Skeletal muscle cell (primary cell): ENCODE data around the gene RIN3.
"Not testable (repeated sequence)": the region's sequence is repeated elsewhere in the genome, so short reads cannot be mapped to it uniquely, and the experiment has no call there.

ENCODE experiments used
- DNase-seq: peaks from one replicate; pipeline ENCODE4 v3.0.0-alpha.2; 2010; ENCODE audit warnings: low read depth
- H3K4me3 ChIP-seq: 2 replicates; pipeline ENCODE4 v1.5.1; 2011; ENCODE audit warnings: low read depth, mild to moderate bottlenecking, control low read depth, low read length, moderate library complexity

RIN3 gene

DNA sequence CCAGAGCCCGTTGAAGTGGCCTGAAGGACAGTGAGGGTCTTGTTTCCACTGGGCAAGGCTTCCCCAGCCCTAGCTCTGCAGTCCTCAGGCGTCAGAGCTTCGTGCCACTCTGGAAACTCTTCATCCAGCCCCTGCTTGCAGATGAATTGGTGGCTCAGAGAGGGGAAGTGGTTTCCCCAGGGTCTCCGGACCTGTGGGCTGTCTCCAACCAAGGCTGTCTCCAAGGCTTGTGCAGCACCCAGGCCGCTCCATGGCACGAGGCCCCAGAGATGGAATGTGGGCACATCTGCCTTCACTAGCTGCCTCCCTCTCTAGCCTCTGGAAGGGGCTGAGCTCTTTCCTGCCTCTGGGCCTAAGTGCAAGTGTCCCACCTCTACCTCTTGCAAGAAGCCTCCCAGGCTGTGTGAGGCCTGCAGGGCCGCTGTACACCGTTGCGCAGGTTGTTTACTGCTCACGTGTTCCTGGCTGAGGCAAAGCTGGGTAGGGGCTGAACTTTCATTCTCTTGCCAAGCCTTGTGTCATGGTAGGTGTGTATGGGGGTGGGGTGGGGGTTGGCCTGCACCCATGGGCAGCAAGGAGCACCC is 11.1 kb downstream of the RIN3 start:
- DNase-seq: no peak
- no peak overlapping the region for H3K4me3 ChIP-seq

DNA sequence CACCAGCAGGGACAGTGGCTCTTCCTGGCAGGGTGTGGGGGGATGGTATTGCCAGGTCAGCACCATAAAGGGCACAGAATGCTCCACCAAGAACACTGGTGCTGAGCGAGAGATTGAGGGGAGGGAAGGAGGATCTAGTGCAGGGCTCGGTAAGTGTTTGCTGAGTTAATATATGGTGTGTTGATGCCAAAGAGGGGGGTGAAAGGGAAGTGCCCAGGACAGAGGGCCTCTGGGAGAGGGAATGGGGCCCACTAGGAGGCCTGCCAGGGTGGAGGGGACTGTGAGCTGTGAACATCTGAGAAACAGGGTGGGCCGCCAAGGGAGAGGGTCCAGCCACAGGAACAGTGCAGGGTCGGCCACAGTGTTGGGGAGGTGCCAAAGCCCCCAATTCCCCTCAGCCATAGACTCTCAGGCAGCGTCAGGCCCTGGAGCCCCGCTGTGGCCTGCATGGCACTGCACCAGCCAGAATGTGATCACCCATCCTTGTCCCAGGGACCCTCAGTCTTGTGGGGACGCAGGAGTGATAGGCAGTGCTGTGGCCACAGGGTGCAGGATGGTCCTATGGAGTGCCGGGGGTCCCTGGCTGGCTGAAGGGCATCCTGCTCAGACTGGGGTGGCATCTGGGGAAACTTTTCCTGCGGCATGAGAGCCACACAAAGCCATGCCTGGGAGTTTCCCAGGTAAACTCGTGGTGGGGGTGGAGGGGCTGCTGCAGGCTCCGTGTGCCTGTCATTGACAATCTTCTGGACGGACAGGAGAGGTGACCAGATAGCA is 11.9 kb downstream of the RIN3 start:
- H3K4me3 ChIP-seq: no peak overlapping the region
- no peak for DNase-seq

DNA sequence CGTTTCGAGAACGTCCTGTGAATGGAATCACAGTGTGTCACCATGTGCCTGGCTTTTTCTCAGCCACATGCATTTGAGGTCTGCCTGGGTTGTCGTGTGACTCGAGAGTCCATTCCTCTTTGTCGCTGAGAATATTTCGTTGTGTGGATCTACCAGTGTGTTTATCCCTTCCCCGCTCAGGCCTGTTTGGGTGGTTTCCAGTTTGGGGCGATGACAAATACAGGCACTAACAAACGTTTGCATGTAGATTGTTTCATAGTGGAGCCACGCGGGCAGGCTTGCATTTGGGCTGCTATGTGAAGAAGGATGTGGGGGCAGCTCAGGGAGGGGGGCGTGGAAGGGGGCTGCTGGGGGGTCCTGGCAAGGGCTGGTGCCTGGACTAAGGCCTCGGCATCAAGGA is 14.1 kb downstream of the RIN3 start:
- no peak overlapping the region for H3K4me3 ChIP-seq
- no peak for DNase-seq

DNA sequence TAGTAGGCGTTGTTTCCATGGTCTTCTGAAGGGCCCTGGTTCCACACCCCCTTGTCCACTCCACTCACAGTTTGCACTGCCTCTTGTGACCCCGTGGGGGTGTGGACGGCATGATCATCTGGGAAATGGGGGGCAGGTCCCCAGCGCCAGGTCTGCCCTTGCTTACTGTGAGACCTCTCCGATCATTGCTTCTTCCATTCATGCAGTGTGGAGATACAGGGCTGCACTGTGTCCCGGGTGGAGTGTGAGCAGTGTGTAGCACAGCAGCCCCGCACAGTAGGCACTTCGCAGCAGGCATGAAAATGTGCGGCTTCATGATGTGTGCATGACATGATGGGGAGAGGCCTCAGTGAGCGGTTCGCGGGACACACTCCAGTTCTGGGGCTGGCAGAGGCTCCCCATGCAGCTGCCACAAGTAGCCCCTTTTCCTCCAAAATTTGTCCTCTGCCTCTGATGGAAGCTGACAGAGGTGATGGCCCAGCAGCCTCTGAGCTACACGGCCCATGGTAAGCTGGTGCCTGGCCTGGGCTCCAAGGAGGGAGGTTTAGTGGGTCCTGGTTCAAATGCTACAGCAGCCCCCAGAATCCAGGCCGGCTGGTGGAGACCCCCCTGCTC is 15.0 kb downstream of the RIN3 start:
- DNase-seq: no peak
- H3K4me3 ChIP-seq: no peak overlapping the region

DNA sequence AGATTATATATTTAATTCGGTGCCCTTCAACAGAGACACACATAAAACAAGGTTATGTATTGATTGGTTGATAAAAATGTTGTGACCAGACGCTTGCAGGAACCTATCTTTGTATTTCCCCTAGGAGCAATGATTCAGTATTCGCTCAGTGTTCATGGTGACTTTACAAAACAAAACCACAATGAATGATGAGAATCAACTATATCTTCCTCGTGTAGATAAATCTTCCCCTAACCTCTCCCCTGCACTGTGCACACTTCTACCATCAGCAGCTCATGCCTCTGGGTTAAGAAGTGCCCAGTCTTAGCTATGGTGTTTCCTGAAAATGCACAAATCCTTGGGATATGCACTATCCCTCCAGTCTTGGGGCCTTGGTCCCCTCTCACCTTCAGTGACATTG is 16.3 kb downstream of the RIN3 start:
- no peak for DNase-seq
- no peak overlapping the region for H3K4me3 ChIP-seq

DNA sequence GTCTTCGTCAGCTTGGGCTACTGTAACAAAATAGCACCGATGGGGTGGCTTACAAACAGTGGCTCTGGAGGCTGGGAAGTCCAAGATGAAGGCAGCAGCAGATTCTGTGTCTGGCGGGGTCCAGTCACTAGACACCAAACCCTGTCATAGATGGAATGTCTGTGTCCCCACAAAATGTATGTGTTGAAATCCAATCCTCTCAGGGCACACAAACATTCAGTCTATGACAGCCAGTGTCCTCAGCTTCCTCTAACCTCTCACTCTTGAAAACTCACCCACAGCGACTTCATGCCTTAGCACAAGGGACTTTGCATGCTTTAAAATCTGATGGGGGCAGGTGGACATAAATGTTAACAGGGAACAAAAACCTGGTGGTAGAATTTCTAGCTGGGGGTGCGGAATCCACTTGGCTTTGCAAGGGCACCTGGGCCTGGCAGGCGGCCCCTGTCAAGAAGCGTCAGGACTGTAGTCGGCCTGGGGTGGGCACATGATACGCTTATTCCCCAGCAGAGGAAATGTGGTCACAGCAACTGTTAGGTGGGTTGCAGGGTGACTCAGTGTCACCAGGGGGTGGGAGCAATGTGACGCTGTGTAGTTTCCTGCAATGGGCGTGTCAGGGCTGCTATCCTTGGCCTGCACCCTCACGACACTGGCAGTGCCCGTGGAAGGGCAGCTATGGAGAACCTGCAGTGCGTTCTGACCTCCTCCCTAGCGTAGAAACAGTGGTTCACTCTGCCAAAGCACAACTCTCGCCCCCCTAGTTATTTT is 17.7 kb downstream of the RIN3 start:
- no peak overlapping the region for H3K4me3 ChIP-seq
- no peak for DNase-seq

DNA sequence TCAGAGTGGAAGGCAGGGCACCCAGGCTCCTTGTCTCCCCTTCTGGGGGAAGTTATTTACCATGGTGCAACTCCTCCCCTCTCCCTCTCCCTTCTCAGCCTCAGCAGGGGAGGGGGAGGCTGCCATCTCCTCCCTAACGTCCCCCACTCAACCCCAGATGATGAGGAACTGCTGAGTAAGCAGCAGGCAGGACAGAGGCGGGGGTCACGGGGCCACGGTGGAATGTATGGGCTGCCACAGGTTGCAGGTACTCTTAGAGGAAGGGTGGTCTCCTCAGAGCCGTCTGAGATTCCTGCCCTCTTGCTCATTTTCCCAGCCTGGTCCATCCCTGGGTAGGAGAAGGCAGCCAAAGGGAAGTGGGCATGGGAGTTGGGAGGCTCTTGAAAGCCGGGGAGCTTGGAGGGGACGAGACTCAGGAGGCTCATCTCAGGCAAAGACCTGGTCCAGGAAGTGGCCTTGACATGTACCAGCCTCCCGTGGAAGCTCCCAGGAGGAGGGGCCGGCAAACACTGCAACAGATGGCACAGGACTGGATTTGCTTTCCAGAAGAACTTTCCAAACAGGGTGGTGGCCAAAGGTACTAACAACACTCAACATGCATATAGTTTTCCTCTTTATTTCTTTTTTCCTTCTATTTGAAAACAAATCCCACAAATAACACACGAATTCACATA is 19.0 kb downstream of the RIN3 start:
- DNase-seq: no peak
- H3K4me3 ChIP-seq: no peak overlapping the region

DNA sequence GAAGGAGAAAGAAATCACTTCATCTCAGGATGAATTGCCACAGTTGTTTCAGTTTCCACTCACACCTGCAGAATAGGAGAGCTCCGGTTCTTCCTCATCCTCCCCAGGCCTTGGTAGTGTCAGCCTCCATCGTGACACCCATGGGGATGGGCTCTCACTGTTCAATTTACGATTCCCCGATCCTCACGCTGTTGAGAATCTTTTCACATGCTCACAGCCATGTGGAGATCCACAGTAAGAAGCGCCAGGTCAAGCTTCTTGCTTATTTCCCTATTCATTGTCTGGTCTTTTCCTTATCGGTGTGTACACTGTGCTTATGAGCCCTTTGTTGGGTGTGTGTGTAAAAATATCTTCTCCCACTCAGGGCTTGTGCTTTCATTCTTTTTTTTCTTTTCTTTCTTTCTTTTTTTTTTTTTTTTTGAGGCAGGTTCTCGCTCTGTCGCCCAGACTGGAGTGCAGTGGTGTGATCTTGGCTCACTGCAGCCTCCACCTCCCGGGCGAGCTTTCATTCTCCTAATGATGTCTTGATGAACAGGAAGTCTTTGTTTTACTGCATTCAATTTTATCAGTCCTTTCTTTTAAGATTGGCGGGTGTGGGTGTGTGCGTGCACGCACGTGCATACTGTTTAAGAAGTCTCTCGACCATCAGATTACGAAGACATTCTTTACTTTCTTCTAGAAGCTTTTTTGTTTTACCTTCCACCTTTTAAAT is 21.5 kb downstream of the RIN3 start:
- H3K4me3 ChIP-seq: no peak overlapping the region
- DNase-seq: no peak

DNA sequence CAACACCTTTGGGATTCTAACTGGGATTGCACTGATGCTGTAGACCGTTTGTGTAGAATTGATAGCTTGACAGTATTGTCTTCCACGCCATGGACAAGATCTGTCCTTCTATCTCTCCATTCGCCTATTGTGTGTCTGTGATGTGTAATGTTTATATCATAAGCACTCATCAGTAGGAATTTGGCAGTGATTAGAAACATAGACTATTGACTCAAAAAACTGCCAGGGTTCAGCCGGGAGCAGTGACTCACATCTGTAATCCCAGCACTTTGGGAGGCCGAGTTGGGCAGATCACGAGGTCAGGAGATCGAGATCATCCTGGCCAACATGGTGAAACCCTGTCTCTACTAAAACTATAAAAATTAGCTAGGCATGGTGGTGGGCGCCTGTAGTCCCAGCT is 22.6 kb downstream of the RIN3 start:
- H3K4me3 ChIP-seq: not testable (repeated sequence)
- DNase-seq: peak; percentile 58

DNA sequence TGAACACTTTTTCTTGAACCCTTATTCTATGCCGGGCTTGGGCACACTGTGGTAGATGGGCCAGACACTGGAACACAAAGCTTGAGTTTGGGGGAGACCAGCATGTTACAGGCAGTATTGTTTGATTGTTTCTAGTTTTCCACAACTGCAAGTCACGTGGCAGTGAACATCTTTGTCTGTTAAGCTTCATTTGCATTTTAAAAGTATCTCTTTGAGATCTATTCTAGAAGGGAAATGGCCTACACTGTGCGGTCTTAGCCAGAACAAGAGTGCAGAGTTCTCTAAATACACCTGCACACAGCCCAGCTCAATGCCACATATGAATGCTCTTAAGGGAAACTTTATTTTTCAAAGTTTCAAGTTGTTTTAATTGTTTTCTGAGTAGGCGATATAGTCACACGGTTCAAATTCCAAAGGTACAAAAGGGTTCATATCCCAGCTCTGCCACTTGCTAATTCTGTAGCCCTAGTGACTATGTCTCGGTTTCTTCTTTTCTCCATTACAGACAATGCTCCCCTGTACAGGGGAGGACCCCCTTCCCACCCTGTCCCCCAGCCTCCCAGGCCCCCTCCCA is 24.9 kb downstream of the RIN3 start:
- no peak overlapping the region for H3K4me3 ChIP-seq
- no peak for DNase-seq

DNA sequence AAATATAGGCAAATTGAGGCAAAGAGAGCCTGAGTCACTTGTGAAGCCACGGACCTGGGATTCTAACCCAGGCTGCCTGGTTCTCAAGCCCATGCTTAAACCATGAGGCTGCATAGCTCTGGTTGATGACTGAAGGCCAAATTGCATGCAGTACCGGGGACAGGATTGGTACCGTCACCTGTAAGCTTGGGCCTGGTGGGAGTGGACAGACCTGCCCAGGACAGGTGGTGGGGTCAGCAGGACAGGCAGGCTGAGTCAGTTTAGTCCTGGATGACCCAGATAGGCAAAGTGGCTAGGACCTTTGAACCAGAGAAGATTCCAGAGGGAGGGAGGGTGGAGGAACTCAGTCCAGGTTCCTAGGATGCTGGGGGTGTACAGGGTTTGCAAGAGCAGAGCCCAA is 25.8 kb downstream of the RIN3 start:
- no peak for DNase-seq

DNA sequence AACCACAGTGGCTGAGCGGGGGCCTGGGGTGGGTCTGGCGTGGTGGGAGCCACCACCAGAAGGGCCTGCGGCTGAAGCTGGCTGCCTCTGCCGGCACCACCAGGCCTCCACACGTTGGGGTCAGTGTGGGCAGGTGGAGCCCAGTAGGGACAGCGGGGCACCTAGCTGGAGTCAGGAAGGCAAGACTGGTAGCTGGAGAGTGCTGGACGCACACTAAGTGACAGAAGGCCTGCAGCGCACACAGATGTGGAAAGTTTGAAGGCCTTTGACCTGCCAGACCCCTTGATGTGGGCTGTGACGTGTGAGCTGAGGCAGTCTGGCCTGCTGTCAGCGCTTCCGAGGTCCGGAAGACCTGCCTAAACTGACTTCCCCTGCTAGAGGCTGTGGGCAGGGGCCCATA is 26.3 kb downstream of the RIN3 start:
- no peak for DNase-seq
- H3K4me3 ChIP-seq: no peak overlapping the region

More for the DNA sequence above, 25.8 kb downstream of the RIN3 start:
- H3K4me3 ChIP-seq: no peak overlapping the region

DNA sequence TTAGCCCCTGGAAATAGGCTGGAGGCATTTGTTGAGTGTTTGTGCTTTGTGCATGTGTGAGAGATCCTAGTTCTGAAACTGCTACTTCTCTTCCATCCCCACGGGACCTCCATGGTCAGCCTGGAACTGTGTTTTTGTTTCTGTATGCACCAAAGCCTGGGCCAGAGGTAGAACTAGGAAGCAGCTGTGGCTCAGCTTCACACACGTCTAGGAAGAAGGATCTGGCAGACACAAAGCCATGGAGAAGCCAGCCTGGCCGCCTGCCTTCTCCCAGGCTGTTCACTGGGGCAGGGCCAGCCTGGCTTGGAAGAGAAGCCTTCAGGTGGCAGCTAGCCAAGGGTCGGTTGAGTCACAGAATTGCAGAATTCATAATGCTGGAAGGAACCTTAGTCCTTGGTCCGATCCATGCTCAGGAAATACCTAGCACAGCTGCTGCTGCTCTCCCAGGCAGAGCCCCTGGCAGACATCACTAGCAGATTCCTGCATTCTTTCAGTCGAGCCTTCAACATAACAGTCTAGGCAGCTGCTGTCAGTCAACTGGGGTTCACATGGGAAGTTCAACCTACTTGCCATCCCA is 27.0 kb downstream of the RIN3 start:
- no peak overlapping the region for H3K4me3 ChIP-seq
- peak; percentile 99 for DNase-seq

DNA sequence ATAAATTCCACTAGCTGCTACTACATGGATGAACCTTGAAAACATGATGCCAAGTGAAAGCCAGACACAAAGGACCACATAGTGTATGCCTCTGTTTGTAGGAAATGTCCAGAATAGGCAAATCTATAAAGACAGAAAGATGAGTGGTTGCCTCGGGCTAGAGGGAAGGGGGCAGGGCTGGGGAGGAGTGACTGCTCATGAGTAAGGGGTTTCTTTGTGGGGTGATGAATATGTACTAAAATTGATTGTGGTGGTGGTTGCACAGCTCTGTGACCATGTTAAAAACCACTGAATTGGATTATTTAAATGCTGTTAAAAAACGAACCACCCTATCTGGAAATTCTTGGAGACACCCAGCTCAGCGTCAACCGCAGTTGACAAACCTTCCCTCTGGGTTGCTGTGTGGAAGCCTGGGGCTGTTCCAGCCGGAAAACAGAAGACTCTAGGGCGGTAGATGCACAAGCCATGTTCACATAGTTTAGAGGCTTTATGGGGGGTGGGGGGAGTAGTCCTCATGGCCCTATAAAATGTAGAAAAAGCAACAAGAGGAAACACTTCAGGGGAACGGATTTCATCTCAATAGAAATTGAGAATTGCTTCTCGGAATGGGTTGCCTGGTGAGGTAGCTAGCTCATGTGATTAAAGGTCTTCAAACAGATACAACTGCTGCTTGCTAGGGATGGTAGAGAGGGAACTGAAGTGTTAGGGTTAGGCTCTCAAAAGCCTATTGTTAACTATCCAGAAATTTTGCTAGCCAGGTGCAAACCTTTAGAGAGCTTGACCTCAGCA is 29.4 kb downstream of the RIN3 start:
- DNase-seq: no peak

DNA sequence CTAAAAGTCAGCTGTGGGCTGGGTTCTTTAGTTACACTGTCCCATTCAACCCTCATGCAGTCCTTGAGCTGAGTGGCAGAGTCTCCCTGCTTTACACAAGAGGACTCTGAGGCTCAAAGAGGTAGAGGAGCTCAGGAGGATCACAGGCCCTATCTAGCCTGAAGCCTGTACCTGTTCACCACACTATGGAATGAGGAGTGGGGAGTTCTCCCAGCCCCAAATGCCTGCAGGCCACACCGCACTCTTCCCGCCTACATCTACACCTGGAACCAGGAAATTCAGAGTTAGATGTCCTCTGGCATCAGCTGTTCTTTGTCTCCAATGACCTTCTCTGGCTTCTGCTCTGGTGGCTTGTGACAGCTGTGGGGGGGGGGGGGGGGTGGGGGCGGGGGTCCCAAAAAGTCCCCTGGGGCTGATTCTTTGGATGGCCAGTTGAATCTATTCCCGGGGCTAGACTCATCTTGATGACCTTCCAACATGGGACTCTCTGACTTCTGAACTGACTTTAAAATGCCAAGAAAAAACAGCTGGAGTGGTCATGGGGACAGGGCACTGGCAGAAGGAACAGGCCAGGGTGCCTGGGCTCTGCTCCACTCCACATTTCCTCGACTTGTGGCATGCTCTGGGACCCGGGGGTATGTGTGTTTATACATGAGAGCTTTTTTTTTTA is 30.6 kb downstream of the RIN3 start:
- DNase-seq: no peak
- no peak overlapping the region for H3K4me3 ChIP-seq

More for the DNA sequence above, 29.4 kb downstream of the RIN3 start:
- H3K4me3 ChIP-seq: no peak overlapping the region

DNA sequence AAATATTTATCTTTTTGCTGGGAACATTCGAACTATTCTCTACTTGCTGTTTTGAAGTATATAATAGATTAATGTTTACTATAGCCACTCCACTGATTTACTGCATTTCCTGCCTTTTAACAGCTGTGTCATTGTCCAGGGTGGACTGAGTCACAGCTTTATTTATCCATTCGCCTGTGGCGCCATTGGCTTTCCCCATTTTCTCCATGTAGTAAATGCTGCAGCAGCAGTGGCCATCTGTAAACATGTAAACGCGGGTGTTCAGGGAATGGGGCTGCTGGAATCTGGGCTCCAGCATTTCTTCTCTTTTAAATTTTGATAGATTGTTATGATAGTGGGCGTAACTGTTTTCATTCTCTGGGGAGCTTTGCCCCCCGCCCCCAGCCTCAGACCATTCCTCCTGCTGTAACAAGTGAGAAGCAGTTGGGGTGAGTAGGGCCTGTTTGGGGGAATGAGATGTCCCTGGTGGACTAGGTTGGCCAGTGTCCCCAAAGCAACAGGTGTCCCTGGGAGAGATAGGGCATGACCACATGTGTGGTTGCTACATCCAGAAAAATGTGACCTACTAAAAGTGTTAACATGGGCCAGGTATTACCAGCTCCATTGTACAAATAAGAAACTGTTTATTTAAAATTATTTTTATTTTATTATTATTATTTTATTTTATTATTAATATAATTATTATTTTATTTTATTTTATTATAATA is 32.9 kb downstream of the RIN3 start:
- DNase-seq: no peak

More for the DNA sequence above, 32.9 kb downstream of the RIN3 start:
- no peak overlapping the region for H3K4me3 ChIP-seq
